ENCODE data around the gene GPR78. TPM values are rescaled to one million over a fixed set of nuclear protein-coding genes. Genes with fewer than 3 reads are reported as not detected.

Gene GPR78
- polyA plus RNA-seq, 1 of the 3 experiments (the other 2 are of a cell fraction) = not detected

- TF ChIP-seq, protein P1, sequence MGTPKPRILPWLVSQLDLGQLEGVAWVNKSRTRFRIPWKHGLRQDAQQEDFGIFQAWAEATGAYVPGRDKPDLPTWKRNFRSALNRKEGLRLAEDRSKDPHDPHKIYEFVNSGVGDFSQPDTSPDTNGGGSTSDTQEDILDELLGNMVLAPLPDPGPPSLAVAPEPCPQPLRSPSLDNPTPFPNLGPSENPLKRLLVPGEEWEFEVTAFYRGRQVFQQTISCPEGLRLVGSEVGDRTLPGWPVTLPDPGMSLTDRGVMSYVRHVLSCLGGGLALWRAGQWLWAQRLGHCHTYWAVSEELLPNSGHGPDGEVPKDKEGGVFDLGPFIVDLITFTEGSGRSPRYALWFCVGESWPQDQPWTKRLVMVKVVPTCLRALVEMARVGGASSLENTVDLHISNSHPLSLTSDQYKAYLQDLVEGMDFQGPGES (IDR thresholded peaks at IDR 0.05; ENCODE audit: low read depth, low read length) = no peak
These were observed 7.4 kb downstream of the GPR78 start (continued) for GRCh38 chr4:8587469-8588195.

DNA sequence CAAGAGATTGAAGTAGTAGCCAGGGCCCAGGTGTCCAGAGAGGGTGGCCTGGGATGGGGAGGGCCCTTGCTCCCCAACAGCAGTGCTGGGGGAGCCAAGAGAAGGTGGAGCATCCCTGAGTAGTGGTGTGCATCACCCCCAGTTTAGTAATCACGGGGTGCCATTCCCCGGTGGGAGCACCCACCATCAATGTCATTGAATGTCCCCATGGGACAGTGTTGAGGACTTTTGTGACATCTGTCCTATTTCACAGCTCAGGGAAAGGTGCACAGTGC lies 7.9 kb downstream of the GPR78 start:
- TF ChIP-seq MXI1 (IDR thresholded peaks at IDR 0.05; ENCODE audit: low read depth, low read length) = no peak
- no peak for TF ChIP-seq NFIC (IDR thresholded peaks at IDR 0.05; ENCODE audit: borderline replicate concordance)
- TF ChIP-seq EP300 (IDR thresholded peaks at IDR 0.05; ENCODE audit: borderline replicate concordance in 1 of 2, low read depth in 1 of 2, low read length in 1 of 2) = no peak
- no peak for TF ChIP-seq SMC3 (IDR thresholded peaks at IDR 0.05; ENCODE audit: low read depth, low read length)
- TF ChIP-seq TCF12 (IDR thresholded peaks at IDR 0.05) = no peak
- no peak for TF ChIP-seq USF2 (IDR thresholded peaks at IDR 0.05; ENCODE audit: borderline replicate concordance, low read depth, low read length)
- TF ChIP-seq, protein P2, sequence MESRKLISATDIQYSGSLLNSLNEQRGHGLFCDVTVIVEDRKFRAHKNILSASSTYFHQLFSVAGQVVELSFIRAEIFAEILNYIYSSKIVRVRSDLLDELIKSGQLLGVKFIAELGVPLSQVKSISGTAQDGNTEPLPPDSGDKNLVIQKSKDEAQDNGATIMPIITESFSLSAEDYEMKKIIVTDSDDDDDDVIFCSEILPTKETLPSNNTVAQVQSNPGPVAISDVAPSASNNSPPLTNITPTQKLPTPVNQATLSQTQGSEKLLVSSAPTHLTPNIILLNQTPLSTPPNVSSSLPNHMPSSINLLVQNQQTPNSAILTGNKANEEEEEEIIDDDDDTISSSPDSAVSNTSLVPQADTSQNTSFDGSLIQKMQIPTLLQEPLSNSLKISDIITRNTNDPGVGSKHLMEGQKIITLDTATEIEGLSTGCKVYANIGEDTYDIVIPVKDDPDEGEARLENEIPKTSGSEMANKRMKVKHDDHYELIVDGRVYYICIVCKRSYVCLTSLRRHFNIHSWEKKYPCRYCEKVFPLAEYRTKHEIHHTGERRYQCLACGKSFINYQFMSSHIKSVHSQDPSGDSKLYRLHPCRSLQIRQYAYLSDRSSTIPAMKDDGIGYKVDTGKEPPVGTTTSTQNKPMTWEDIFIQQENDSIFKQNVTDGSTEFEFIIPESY (IDR thresholded peaks at IDR 0.05; ENCODE audit: borderline replicate concordance, low read depth) = no peak
- TF ChIP-seq YY1 (IDR thresholded peaks at IDR 0.05; ENCODE audit: low read depth) = no peak
- TF ChIP-seq MAX (IDR thresholded peaks at IDR 0.05; ENCODE audit: low read depth) = no peak
- no peak for TF ChIP-seq CHD2 (IDR thresholded peaks at IDR 0.05; ENCODE audit: low read length, partially characterized antibody)
- TF ChIP-seq GATA2 (CRISPR knock-in tag; IDR thresholded peaks at IDR 0.05) = no peak
- no peak for TF ChIP-seq PBX3 (IDR thresholded peaks at IDR 0.05)
- TF ChIP-seq, protein P3, sequence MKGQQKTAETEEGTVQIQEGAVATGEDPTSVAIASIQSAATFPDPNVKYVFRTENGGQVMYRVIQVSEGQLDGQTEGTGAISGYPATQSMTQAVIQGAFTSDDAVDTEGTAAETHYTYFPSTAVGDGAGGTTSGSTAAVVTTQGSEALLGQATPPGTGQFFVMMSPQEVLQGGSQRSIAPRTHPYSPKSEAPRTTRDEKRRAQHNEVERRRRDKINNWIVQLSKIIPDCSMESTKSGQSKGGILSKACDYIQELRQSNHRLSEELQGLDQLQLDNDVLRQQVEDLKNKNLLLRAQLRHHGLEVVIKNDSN (IDR thresholded peaks at IDR 0.05; ENCODE audit: borderline replicate concordance, low read depth) = no peak
- TF ChIP-seq GABPA (IDR thresholded peaks at IDR 0.05; ENCODE audit: low read depth) = no peak
- no peak for TF ChIP-seq POLR2AphosphoS5 (IDR thresholded peaks at IDR 0.05; ENCODE audit: low read depth, low read length)
- no peak for TF ChIP-seq RAD21 (IDR thresholded peaks at IDR 0.05; ENCODE audit: low read length)
- no peak for TF ChIP-seq FOXM1 (IDR thresholded peaks at IDR 0.05; ENCODE audit: low read depth)
- TF ChIP-seq ELF1 (IDR thresholded peaks at IDR 0.05) = no peak
- Histone ChIP-seq H3K27me3 (ENCODE audit: insufficient read depth) (no peaks in the 10 kb centered on the region; the same call in 1 of the 2 replicates), H3K36me3 (replicated peaks in 1 of 2; ENCODE audit: control insufficient read depth in 1 of 2, insufficient read depth in 2 of 2, low read length in 1 of 2) (no peaks in the 10 kb centered on the region), H2AFZ (ENCODE audit: low read depth) (no peak overlapping the region), H3K4me2 (no peak overlapping the region), H3K27ac (ENCODE audit: low read depth in 2 of 2, low read length in 1 of 2) (no peak overlapping the region), H3K4me1 (ENCODE audit: control insufficient read depth in 1 of 2, insufficient read depth in 2 of 2, low read depth in 1 of 2, low read length in 1 of 2) (peaks cover 0 to 13% of the 10 kb centered on the region in 2 experiments; a peak in 1 of 4 replicates), H4K20me1 (ENCODE audit: insufficient read depth) (no peaks in the 10 kb centered on the region), H3K4me3 (ENCODE audit: low read depth in 2 of 2, low read length in 1 of 2) (no peak overlapping the region), H3K9me2 (no peaks in the 10 kb centered on the region), H3K79me2 (ENCODE audit: insufficient read depth) (no peaks in the 10 kb centered on the region), H3F3A (replicated peaks; ENCODE audit: insufficient read depth) (no peaks in the 10 kb centered on the region), H3K9me3 (no peaks in the 10 kb centered on the region), H3K9ac (no peak overlapping the region)
- 58% methylated on average over 2 of the region's 2 CpGs for WGBS (ENCODE audit: low lambda C conversion rate)
- no peak for DNase-seq
- ChIA-PET POLR2A (no interaction called here), CTCF (interaction anchor here (1.1 to 3.4 kb wide), 3 partner anchors 9 to 19 kb away, joined by 3 to 12 read pairs (median 5); no protein-coding TSS in a partner anchor)

Data from SK-N-SH (cell line).